ENCODE measurements around the gene CASP6.

GRCh38 chr4:109665783-109666485, 37.3 kb downstream of the CASP6 start:
- TF ChIP-seq CTCF (IDR thresholded peaks at IDR 0.05) = no peak
- no peak for TF ChIP-seq POLR2A (IDR thresholded peaks at IDR 0.05)
